Right lobe of liver (tissue), 6 donors: ENCODE data around the gene TENM3. TPM values are rescaled to one million over a fixed set of nuclear protein-coding genes. Genes with fewer than 3 reads are reported as not detected.

Source experiments
- ATAC-seq, 4 donors: fragments of 200-7000 bp; cut with Tn5 transposase; one replicate each; pipeline ENCODE4 v1.9.1; 2020; ENCODE audit warnings: mild to moderate bottlenecking in 4 of 4, moderate library complexity in 4 of 4
- DNase-seq, 3 donors: peaks; one replicate each; pipeline ENCODE4 v3.0.0-alpha.2; 2020
- H3K27ac ChIP-seq, 3 donors: fragments of 200-600 bp; one replicate each; pipeline ENCODE4 v1.8.0; 2022
- H3K27me3 ChIP-seq, 2 donors: fragments of 200-600 bp; one replicate each; pipeline ENCODE4 v1.8.0; 2022
- H3K36me3 ChIP-seq, 4 donors: fragments of 200-600 bp; sonication (generic) in 1 of 4; one replicate each; pipeline versions ENCODE4 v1.5.1 to v1.8.0; 2017 to 2022; ENCODE audit warnings: control low read depth in 1 of 4
- H3K4me1 ChIP-seq, 4 donors: fragments of 200-600 bp; sonication (generic) in 1 of 4; one replicate each; pipeline versions ENCODE4 v1.5.1 to v1.8.0; 2017 to 2022; ENCODE audit warnings: control low read depth in 1 of 4
- H3K4me3 ChIP-seq, 3 donors: fragments of 200-600 bp; one replicate each; pipeline ENCODE4 v1.8.0; 2022
- H3K9me3 ChIP-seq, 4 donors: fragments of 200-600 bp; sonication (generic) in 1 of 4; one replicate each; pipeline versions ENCODE4 v1.5.1 to v1.8.0; 2017 to 2022; ENCODE audit warnings: control low read depth in 1 of 4
- POLR2A ChIP-seq: fragments of 450-650 bp; IDR thresholded peaks from one replicate; pipeline ENCODE4 v1.6.1; 2017; ENCODE audit warnings: antibody characterized with exemption, mild to moderate bottlenecking
- WGBS: methylation state at CpG from one replicate; pipeline ENCODE4 v1.1.6; 2018; ENCODE audit warnings: low coverage, low lambda C conversion rate; ENCODE audit not compliant: insufficient coverage; ENCODE audit errors: missing lambda C conversion rate; 5-methylcytosine and 5-hydroxymethylcytosine counted together
- intact Hi-C, 2 donors: fragments of 100-400 bp; cut with DNase I; formaldehyde crosslinking; loops; one replicate each; pipeline versions ENCODE4 v1.11.2 to v1.14.1; 2022
- total RNA-seq, 6 experiments: library from RNA; depleted of rRNA in 2 of 6; stranded (reverse); fragments of >200 nt in 2 of 6; fragmentation: NEBNext Ultra II Directional in 3 of 6; extraction: Animal tissue kit (Norgen Biotek cat#: 25700) in 3 of 6; gene quantifications; one replicate each; pipeline versions ENCODE4 v1.1.0 to v1.2.4, GENCODE V29; 2016 to 2023
- TF ChIP-seq, protein P1 (sequence below), 4 donors: fragments of 200-600 bp in 3 of 4; fragments of 450-650 bp in 1 of 4; IDR thresholded peaks; one replicate each; pipeline versions ENCODE4 v1.5.1 to v1.8.0; 2016 to 2022; ENCODE audit warnings: antibody characterized with exemption in 4 of 4, mild to moderate bottlenecking in 2 of 4
- donor health status: DM: no; HTN: yes; CAD: no.
- donor health status: DM: no; HTN: no; CAD: no.
- donor health status: DM: no; HTN: no; CAD: no.
- donor health status: DM: no; HTN: yes; CAD: no.
- donor health status: DM: no; HTN: yes; CAD: no.

The TENM3 gene
- total RNA-seq, 6 experiments from 2014 or later: 0.06 to 3.0 (median 1.1) TPM

GRCh38 chr4:182655340-182655739, 412.1 kb downstream of the TENM3 start:
- Histone ChIP-seq H3K27ac (no peak overlapping the region), H3K9me3 (no peaks in the 10 kb centered on the region), H3K27me3 (no peaks in the 10 kb centered on the region), H3K4me3 (no peak overlapping the region), H3K36me3 (no peaks in the 10 kb centered on the region), H3K4me1 (peaks cover 0 to 9% (median 0%) of the 10 kb centered on the region in 4 donors)
- intact Hi-C loops: no loop called here
- 89% methylated on average over 7 of the region's 7 CpGs for WGBS
- ATAC-seq (peak in 1 of 4 donors; percentile 37), DNase-seq (no peak)
- TF ChIP-seq POLR2A: no peak
- TF ChIP-seq, protein P1, sequence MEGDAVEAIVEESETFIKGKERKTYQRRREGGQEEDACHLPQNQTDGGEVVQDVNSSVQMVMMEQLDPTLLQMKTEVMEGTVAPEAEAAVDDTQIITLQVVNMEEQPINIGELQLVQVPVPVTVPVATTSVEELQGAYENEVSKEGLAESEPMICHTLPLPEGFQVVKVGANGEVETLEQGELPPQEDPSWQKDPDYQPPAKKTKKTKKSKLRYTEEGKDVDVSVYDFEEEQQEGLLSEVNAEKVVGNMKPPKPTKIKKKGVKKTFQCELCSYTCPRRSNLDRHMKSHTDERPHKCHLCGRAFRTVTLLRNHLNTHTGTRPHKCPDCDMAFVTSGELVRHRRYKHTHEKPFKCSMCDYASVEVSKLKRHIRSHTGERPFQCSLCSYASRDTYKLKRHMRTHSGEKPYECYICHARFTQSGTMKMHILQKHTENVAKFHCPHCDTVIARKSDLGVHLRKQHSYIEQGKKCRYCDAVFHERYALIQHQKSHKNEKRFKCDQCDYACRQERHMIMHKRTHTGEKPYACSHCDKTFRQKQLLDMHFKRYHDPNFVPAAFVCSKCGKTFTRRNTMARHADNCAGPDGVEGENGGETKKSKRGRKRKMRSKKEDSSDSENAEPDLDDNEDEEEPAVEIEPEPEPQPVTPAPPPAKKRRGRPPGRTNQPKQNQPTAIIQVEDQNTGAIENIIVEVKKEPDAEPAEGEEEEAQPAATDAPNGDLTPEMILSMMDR (IDR thresholded peaks at IDR 0.05): no peak

GRCh38 chr4:182662551-182662950, 419.3 kb downstream of the TENM3 start:
- intact Hi-C loops: no loop called here

GRCh38 chr4:182671231-182671630, 428.0 kb downstream of the TENM3 start:
- H3K27me3 ChIP-seq: no peaks in the 10 kb centered on the region
- WGBS: 25% methylated on average over 3 of the region's 3 CpGs
- TF ChIP-seq POLR2A: no peak
- TF ChIP-seq, protein P1 (IDR thresholded peaks at IDR 0.05): no peak
- H3K4me3 ChIP-seq: no peak overlapping the region
- ATAC-seq (no peak), DNase-seq (no peak)
- no peaks in the 10 kb centered on the region for H3K4me1 ChIP-seq
- no peak overlapping the region for H3K27ac ChIP-seq
- H3K36me3 ChIP-seq: no peaks in the 10 kb centered on the region
- no peaks in the 10 kb centered on the region for H3K9me3 ChIP-seq
- intact Hi-C loops: no loop called here

More at GRCh38 chr4:182662551-182662950, 419.3 kb downstream of the TENM3 start:
- no peak overlapping the region for H3K4me3 ChIP-seq
- H3K36me3 ChIP-seq: no peaks in the 10 kb centered on the region
- ATAC-seq: peak in 3 of 4 donors; percentile 42 to 91 (median 87)
- H3K4me1 ChIP-seq: peaks cover 0 to 3% (median 0%) of the 10 kb centered on the region in 4 donors
- H3K27ac ChIP-seq: no peak overlapping the region
- no peak for DNase-seq
- no peaks in the 10 kb centered on the region for H3K27me3 ChIP-seq
- no peak for TF ChIP-seq POLR2A
- TF ChIP-seq, protein P1 (IDR thresholded peaks at IDR 0.05): no peak
- 13% methylated on average over 2 of the region's 2 CpGs for WGBS
- no peaks in the 10 kb centered on the region for H3K9me3 ChIP-seq

GRCh38 chr4:182671749-182672148, 428.5 kb downstream of the TENM3 start:
- H3K27ac ChIP-seq: no peak overlapping the region
- TF ChIP-seq POLR2A: no peak
- TF ChIP-seq, protein P1 (IDR thresholded peaks at IDR 0.05): no peak
- DNase-seq: no peak
- WGBS: 38% methylated on average over 5 of the region's 5 CpGs
- ATAC-seq: no peak
- no peaks in the 10 kb centered on the region for H3K27me3 ChIP-seq
- no peaks in the 10 kb centered on the region for H3K36me3 ChIP-seq
- intact Hi-C loops: no loop called here
- no peaks in the 10 kb centered on the region for H3K9me3 ChIP-seq
- H3K4me3 ChIP-seq: no peak overlapping the region
- no peaks in the 10 kb centered on the region for H3K4me1 ChIP-seq

- Histone ChIP-seq H3K4me3 (no peak overlapping the region), H3K27me3 (no peaks in the 10 kb centered on the region), H3K4me1 (no peaks in the 10 kb centered on the region), H3K9me3 (no peaks in the 10 kb centered on the region), H3K27ac (no peak overlapping the region), H3K36me3 (no peaks in the 10 kb centered on the region)
- intact Hi-C loops: no loop called here
- ATAC-seq (no peak), DNase-seq (no peak)
- TF ChIP-seq, protein P1 (IDR thresholded peaks at IDR 0.05): no peak
- TF ChIP-seq POLR2A: no peak
- WGBS: 85% methylated on average over 4 of the region's 4 CpGs
These were observed 435.4 kb downstream of the TENM3 start for GRCh38 chr4:182678590-182678989.
